ENCODE measurements around the gene PDIA6.

DNA sequence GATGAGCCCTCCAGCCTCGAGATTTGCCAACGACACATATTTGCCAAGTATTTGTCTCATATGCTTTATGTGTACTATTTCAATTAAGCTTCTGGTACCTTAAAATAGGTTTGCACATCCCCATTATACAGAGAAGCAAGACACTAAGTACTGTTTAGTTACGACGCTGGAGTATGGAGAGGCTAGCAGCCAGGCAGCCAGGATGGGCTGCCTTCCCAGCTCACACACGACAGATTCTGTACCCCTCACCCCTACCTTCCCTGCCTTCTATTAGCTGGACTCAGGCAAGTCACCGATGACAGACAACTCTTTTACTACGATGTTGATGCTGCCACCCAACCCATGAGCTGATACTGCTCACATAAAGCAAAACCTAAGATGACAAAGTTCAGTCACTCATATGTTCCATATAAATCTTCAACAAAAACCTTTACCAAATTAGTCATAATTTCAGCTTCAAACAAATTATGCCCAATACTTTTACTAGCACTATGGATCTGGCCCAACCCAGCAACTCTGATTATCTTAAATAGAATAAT lies 17.0 kb downstream of the PDIA6 start:
- TF ChIP-seq, protein P1, sequence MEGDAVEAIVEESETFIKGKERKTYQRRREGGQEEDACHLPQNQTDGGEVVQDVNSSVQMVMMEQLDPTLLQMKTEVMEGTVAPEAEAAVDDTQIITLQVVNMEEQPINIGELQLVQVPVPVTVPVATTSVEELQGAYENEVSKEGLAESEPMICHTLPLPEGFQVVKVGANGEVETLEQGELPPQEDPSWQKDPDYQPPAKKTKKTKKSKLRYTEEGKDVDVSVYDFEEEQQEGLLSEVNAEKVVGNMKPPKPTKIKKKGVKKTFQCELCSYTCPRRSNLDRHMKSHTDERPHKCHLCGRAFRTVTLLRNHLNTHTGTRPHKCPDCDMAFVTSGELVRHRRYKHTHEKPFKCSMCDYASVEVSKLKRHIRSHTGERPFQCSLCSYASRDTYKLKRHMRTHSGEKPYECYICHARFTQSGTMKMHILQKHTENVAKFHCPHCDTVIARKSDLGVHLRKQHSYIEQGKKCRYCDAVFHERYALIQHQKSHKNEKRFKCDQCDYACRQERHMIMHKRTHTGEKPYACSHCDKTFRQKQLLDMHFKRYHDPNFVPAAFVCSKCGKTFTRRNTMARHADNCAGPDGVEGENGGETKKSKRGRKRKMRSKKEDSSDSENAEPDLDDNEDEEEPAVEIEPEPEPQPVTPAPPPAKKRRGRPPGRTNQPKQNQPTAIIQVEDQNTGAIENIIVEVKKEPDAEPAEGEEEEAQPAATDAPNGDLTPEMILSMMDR (IDR thresholded peaks at IDR 0.05), result no peak
- TF ChIP-seq TCF7L2 (IDR thresholded peaks at IDR 0.05; ENCODE audit: low read depth, low read length) (no peak), POLR2AphosphoS5 (IDR thresholded peaks at IDR 0.05; ENCODE audit: low read depth, low read length) (no peak)
